Stimulated activated CD4-positive, alpha-beta T cell treated with anti-CD3 and anti-CD28 coated beads, TNF-alpha, amount 100 ng/mL, for 48 hours (primary cell): Measurements from ENCODE around the gene APOD.
"Not testable (repeated sequence)": the region's sequence is repeated elsewhere in the genome, so short reads cannot be mapped to it uniquely, and the experiment has no call there.

Source experiments
- DNase-seq, 3 donors: peaks; one replicate each; pipeline ENCODE4 v3.0.0-alpha.2; 2020; ENCODE audit warnings: low read depth in 3 of 3

Gene APOD

DNA sequence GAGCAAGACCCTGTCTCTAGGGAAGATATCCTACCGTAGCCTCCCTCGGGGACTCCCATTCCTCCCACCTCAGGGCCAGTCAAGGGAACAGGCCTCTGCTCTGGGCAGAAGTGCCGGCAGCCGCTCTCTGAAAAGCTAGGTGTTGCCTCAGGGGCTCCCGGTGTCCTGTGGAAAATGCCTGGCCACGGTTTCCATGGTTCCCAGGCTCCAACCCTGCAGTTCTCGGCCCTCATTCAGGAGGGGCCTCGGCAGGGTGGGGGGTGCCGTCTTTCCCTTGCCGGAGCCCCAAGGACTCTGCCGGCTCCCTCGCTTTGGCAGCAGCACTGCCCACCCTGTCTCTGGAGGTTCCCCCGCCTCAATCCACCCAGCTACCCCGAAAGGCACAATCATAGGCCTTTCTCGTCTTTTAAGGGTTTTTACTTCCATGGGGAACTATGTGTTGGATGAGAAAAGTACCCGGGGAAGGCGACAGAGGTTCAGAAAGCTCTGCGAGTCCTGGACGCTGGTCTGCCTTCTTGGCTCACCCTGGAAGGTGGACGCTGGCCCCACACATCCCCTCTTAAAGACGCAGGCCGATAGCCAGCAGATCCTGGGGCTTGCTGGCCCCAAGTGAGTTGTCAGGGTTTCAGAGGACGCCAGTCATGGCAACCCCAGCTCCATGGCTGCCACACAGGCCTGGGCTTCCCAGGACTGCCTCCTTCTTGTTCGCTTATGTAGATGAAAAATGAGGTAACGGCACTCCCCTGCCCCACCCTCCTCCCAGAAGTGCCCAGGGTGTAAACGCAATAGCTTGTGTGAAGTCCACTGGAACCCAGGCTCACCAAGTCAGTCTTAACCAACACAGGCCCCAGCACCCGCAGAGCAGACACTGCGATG, 34.3 kb upstream of the APOD start:
- not testable (repeated sequence) for DNase-seq

DNA sequence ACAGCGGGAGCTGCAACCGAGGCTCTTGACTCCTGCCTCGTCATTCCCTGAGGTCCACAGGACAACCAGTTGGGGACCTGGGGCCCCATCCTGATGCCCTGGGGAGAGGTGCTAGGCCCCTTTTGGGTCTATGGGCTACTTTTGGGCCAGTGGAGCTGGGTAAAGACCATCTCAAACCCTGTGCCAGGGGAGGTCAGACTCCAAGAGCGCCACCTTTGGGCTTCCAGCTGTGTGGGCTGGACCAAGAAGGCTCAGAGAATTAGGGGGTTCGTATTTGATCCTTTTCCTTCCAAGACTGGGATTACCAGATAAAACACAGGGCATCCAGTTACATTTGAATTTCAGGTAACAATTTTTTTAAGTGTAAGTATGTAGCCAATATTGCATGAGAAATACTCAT, 33.4 kb upstream of the APOD start:
- not testable (repeated sequence) for DNase-seq

DNA sequence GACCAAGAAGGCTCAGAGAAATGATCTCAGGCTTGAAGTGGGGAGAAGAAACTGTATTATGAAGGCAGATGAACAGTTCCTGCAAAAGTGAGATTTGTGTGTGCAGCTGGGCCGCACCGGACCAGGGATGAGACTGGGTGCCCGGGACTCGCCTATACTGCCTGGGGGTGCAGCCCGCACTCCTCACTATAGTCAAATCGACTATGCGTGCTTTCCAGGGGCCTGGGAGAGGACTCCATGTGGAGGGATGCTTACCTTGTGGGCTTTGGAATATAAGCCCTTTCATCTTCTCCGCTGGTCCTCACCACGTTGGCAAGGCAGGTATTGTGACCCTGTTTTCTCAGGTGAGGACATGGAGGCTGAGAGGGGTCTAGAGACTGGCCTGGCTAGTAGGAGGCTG, 32.9 kb upstream of the APOD start:
- DNase-seq = no peak

DNA sequence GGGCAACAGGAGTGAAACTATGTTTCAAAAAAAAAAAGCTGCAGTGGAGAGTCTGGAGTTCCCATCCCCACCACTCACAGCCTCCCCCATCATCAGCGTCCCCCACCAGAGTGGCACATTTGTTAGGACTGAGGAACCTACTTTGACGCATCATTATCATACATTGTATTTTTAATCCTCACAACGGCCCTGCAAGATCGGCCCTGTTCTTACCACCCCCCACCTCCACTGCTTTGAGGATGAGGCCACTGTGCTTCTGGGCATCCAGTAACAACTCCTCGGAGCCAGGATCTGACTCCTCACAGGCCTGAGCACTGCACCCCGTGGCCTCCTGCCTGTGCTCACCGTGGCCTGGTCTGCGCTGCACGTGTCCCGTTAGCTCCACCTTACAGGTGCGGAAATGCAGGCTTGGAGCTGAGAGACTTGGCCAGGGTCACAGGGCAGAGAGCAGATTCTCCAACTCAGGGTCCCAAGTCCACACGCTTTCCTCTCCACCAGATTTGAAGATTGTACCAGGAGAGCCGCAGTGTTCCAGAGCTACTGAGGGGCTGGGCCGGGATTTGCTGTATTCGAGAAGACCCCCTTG, 32.3 kb upstream of the APOD start:
- DNase-seq = not testable (repeated sequence)

DNA sequence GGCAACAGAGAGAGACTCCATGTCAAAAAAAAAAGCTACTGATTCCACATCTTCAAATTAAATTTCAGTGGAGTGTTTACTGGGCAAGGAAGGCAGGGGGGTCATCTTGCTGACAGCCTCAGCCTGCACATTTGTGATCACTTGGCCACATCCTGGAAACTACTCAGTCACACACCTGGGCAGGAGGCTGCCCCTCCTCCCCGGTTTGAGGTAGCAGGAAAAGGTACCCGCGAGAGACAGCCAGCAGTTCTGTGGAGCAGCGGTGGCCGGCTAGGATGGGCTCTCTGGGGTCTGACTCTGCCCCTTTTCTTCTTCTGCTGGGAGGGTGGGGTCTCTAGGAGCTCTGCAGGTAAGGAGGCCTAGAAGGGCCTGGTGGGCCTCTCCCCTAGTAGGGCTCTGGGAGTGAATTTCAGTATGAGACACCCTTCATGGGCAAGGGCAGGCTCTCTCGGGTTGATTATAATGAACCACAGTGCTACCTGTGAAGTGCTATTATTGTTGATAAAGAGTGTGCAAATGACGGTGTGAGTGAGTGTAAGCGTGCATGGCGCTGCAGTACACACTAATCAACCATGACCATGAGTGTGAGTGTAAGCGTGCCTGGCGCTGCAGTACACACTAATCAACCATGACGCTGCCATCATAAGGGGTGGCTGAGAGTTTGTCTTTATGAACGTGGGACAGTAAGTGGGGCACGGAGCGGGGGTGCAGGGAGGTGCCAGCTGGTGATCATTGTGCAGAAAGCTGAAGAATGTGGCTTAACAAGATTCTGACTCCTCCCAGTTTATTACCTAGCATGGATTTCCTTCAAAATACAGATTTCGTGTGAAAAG, 31.1 kb upstream of the APOD start:
- not testable (repeated sequence) for DNase-seq

DNA sequence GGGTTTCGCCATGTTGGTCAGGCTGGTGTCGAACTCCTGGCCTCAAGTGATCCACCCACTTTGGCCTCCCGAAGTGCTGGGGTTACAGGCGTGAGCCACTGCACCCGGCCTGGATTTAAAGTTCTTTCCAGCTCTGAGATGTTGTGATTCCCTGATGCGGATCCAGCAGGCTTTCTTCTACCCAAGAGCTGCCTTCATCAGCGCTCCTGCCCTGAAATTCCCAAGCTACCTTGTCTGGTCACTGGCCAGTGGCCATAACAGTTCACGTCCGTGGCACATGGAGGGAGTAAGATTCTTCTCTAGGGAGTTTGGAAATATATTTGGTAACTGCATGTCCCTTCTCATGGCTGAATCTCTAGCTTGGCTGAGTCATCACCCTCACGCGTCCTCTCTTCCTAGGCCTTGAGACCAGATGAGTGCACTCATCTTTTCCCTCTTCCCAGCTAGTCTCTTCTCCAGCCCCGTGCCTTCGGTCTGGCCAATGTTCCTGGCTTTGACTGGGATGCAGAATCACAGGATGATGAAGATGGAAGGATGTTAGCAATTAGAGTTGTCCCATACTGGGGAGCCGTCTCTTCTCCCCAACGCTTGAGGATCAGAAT, 29.8 kb upstream of the APOD start:
- DNase-seq = no peak

DNA sequence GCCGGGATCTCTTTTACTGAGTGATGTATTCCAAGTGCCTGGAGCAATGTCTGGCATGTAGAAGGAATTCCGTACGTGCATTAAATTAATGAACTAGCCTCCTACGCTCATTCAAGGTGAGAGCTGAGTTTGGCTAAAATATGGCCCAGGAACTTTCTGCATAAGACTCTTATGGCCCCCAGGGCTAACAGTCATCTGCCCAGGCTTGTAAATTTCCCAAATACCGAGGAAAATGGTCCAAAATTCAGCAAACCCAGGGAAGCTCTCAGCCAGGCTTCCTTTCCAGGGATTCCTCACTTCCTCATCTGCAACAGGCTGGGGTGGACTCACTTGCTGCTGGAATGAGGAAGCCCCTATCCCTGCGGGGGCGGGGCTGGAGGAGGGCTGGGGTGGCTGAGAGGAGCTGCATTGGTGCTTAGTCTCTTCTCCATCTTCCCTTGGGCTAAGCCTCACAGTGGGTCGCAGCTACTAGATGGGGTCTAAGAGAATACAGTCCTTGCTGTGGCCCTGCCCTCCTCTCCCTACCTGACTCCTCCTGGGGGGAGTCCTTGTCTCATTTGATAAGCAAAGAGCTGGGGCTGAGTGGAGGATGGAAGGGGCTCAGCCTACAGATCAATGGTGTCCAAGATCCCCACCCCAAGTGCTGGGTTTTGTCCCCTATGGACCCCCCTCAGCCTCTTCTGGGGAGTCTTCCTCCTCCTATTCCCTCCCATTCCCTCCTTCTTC, 28.5 kb upstream of the APOD start:
- no peak for DNase-seq

DNA sequence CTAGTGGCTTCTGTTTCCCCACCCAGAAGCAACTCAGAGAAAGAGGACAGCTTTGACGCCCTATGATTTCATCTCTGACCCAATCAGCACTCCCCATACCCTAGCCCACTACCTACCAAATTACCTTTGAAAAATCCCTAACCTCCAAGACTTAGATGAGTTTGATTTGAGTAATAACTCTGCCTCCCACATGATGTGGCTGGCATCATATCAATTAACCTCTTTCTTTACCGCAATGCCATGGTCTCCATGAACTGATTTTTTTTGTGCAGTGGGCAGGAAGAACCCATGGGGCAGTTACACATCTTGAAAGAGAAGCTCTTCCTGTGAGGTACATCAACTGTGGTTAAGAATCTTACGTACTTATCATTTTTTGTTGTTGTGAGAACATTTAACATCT, 25.5 kb upstream of the APOD start:
- no peak for DNase-seq

DNA sequence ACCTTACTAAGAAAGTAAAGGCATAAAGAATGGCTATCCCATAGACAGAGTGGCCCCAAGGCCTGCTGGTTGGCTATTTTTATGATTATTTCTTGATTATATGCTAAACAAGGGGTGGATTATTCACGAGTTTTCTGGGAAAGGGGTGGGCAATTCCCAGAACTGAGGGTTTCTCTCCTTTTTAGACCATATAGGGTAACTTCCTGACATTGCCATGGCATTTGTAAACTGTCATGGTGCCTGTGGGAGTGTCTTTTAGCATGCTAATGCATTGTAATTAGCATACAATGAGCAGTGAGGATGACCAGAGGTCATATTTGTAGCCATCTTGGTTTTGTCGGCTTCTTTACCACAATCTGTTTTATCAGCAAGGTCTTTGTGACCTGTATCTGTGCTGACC, 18.0 kb upstream of the APOD start:
- not testable (repeated sequence) for DNase-seq

DNA sequence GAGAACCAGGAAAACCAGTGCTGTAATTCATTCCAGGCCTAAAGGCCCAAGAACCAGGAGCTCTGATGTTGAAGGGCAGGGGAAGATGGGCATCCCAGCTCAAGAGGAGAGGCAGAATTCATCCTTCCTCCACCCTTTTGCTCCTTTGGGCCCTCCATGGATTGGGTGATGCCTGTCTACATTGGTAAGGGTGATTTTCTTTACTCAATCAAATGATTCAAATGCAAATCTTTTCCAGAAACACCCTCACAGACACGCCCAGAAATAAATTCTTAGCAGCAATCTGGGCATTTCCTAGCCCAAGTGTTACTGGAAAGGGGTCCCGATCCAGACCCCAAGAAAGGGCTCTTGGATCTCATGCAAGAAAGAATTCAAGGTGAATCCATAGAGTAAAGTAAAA, 17.6 kb upstream of the APOD start:
- DNase-seq = no peak

DNA sequence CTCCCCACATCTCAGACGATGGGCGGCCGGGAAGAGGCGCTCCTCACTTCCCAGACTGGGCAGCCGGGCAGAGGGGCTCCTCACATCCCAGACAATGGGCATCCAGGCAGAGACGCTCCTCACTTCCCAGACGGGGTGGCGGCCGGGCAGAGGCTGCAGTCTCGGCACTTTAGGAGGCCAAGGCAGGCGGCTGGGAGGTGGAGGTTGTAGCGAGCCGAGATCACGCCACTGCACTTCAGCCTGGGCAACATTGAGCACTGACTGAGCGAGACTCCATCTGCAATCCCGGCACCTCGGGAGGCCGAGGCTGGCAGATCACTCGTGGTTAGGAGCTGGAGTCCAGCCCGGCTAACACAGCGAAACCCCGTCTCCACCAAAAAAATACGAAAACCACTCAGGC, 16.2 kb upstream of the APOD start:
- not testable (repeated sequence) for DNase-seq

DNA sequence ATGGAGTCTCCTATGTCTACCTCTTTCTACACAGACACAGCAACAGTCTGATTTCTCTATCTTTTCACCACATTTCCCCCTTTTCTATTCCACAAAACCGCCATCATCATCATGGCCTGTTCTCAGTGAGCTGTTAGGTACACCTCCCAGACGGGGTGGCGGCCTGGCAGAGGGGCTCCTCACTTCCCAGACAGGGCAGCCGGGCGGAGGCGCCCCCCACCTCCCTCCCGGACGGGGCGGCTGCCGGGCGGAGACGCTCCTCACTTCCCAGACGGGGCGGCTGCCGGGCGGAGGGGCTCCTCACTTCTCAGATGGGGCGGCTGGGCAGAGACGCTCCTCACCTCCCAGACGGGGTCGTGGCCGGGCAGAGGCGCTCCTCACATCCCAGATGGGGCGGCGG, 15.8 kb upstream of the APOD start:
- DNase-seq = not testable (repeated sequence)

DNA sequence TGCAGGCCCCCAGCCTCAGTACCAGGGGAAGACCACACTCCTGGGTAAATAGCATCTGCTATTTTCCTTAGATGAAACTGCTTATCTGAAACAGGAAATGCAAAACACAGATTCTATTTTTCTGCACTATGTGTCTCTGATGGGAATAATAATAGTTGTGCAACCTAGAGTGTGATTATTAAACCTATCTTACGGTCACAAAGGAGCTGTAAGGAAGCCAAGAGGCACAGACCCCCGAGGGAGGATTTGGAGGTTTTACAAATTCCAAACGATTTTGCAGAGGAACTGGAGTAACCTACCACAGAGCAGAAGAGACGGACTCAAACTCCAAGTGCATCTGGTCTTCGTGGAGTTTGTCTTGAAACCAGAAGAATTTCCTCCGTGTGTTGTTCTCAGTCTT, 14.1 kb upstream of the APOD start:
- no peak for DNase-seq

DNA sequence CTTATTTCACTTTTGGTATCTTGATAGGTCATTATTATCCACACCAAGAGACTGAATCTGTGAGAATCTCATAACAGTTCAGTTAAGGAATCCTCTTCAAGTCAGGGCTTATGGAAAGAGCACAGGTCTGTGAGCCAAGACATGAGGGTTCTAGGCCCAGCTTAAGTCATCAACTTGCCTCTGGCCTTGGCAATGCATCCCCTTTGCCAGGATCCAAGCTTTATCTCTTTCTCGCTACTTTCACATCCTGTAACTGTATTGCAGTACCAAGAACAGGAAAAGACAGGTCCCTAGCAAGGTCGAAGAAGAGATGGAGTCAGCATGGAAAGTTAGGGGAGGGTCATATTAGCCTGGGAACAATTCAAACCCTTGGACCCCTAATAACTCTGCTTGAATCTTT, 13.5 kb upstream of the APOD start:
- no peak for DNase-seq

DNA sequence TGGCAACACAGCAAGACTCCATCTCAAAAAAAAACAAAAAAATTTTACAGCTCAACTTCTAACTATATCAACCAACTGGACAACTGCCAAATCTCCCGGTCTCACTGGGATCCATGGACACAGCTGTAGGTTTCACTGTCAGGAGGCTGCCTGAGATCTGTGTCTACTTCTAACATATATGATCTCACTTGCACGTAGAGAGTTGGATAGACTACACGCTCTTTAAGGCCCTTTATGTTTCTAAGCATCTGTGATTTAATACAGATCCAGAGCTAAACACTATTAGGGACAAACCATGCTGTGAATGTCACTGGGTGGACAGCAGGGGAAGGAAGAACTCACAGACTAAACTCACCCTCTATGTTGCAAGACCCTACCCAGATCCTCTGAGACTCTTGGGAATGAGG, 13.0 kb upstream of the APOD start:
- no peak for DNase-seq

DNA sequence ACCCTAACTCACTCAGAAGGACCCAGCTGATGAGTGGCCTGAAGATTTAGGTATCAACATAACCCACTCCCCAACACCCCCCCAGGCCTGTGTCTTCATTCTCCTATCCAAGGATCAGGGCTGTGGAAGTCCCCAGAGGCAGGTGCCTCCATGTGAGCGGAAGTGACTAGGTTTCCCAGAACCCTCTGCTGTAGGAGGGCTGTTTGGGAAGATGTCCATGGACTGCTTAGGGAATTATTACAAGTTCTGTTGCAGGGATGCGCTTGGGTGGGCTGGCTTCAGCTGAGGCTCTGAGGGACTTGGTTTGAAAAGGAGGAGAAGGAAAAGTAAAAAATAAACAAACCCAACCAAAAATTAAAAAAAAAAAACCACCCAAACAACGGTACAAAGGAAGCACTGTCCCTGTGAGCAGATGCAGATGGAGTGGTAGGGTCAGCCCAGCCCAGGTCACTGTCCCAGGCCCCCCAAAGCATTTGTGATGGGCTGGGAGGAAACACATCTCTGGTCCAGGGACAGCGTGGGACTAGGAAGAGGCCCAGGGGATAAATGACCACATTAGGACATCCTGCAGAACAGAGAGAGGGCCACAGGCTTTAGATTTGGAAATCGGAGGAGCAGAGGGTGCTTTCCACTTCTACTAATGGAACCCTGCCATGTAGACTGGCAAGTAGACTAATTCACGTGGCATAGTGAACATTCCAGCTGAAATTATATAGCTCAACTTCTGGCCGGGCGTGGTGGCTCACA, 12.2 kb upstream of the APOD start:
- no peak for DNase-seq

DNA sequence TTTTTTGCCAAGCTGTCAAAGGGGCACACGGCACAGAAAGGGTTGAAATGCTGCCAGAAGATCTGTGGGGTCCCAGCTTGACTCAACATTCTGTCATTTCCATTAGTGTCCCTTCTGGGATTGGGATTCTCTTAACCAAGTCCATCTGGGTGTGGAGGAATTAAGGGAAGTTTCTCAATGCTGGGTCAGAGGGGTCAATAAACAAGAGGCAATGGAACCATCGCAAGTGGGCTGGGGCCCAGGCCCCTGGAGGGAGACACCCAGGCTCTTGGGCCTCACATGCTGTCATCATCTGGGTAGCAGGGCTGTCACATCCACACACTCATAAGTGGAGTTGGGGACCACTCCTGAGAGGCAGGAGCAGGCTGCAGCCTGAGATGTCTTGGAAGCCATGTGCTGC, 8.1 kb upstream of the APOD start:
- no peak for DNase-seq

DNA sequence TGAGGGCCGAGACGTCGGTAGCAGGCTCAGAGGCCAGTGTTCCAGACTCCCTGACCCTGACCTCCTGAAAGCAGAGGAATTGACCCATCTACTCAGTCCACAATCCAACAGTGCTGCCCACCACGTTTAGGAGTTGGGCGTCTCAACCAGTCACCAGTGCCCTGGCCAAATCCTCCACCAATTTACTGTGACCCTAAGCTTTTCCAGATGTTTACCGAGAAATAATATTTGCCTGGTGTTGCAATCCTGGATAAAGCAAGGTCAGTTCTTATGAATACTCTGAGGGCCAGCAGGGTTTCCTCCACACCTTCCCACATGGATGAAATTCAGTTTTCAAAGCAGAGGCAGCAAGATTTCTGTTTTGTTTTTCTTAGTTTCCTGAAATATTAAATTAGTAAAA, 7.5 kb upstream of the APOD start:
- no peak for DNase-seq

DNA sequence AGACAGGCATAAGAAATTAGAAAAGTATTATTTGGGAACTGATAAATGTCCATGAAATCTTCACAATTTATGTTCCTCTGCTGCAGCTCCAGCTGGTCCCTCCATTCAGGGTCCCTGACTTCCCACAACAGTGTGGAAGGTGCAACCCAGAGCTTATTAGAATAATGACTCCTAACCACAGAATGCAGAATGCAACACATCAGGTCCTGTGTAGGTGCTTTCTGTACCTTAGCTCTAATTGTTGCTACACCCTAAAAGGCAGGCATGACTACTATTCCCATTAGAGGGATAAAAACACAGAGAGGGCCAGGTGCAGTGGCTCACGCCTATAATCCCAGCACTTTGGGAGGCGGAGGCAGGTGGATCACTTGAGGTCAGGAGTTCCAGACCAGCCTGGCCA, 6.6 kb upstream of the APOD start:
- DNase-seq = not testable (repeated sequence)

DNA sequence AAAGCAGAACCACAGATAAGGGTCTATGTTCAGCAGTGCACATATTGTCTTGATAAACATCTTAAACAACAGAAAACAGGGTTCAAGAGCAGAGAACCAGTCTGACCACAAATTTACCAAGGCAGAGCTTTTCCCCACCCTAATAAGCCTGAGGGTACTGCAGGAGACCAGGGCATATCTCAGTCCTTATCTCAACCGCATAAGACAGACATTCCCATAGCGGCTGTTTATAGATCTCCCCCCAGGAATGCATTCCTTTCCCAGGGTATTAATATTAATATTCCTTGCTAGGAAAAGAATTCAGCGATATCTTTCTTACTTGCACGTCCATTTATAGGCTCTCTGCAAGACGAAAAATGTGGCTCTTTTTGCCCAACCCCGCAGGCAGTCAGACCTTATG, 6.1 kb upstream of the APOD start:
- not testable (repeated sequence) for DNase-seq

DNA sequence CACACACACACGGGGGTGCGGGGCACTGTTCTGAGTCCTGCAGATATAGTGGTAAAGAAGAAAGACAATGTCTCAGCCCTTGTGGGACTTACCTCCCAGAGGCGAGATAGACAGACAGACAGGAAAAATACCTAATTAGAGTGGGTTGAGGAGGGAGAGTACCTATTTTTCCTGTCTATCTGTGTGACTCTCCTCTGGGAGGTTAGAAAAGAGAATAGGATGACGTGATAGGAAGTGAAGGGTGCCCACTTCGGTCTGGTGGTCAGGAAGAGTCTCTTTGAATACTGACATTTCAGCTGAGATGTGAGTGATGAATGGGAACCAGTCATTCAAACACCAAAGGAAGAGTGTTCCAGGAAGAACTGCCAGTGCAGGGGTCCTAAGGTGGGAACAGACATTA, 4.1 kb upstream of the APOD start:
- no peak for DNase-seq
